ENCODE results near the gene ADCK2.
"Not testable (repeated sequence)": the region's sequence is repeated elsewhere in the genome, so short reads cannot be mapped to it uniquely, and the experiment has no call there.

DNA sequence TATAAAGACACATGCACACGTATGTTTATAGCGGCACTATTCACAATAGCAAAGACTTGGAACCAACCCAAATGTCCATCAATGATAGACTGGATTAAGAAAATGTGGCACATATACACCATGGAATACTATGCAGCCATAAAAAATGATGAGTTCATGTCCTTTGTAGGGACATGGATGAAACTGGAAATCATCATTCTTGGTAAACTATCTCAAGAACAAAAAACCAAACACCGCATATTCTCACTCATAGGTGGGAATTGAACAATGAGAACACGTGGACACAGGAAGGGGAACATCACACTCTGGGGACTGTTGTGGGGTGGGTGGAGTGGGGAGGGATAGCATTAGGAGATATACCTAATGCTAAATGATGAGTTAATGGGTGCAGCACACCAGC is 70.5 kb downstream of the ADCK2 start:
- TF ChIP-seq, protein P1, sequence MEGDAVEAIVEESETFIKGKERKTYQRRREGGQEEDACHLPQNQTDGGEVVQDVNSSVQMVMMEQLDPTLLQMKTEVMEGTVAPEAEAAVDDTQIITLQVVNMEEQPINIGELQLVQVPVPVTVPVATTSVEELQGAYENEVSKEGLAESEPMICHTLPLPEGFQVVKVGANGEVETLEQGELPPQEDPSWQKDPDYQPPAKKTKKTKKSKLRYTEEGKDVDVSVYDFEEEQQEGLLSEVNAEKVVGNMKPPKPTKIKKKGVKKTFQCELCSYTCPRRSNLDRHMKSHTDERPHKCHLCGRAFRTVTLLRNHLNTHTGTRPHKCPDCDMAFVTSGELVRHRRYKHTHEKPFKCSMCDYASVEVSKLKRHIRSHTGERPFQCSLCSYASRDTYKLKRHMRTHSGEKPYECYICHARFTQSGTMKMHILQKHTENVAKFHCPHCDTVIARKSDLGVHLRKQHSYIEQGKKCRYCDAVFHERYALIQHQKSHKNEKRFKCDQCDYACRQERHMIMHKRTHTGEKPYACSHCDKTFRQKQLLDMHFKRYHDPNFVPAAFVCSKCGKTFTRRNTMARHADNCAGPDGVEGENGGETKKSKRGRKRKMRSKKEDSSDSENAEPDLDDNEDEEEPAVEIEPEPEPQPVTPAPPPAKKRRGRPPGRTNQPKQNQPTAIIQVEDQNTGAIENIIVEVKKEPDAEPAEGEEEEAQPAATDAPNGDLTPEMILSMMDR (IDR thresholded peaks at IDR 0.05 in 4 of 5, conservative IDR thresholded peaks at IDR 0.05 in 1 of 5), result not testable (repeated sequence)
- not testable (repeated sequence) for TF ChIP-seq POLR2A (IDR thresholded peaks at IDR 0.05)
